TTC549 (cell line): ENCODE measurements around the gene LUZP2.

ENCODE experiments used
- FAIRE-seq: peaks from 2 replicates; lab custom pipeline; 2012; peaks lifted over from hg19 to GRCh38; lab: Jason Lieb, UNC

Gene LUZP2

GRCh38 chr11:24496736-24497725 is at the start of gene LUZP2:
Gene LUZP2 (plus strand): TSS chr11:24497053.
- no peak for FAIRE-seq

DNA sequence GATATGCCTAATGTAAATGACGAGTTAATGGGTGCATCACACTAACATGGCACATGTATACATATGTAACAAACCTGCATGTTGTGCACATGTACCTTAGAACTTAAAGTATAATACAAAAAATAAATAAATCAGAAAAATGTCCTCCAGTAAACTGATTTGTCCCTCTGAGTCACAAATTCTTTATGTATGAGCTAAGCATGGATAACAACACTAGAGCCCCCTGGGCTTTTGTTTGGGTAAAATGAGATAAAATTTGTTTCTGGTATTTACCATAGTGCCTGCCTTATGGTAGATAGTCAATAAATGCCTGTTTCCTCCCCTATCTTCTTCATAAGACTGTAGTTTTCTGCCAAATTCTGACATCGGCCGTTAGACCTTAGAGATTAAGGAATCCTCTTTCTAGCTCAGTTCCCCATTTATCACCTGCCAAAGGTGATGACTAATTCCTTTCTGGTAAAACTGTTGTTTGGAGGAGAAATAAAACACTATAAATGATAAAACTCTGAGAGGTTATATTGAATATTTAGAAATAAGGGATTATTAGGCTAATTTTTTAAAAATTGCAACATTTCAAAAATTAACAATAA is 43.6 kb upstream of the LUZP2 start:
- FAIRE-seq, result no peak

- no peak for FAIRE-seq
These were observed 38.9 kb upstream of the LUZP2 start for GRCh38 chr11:24457985-24458384.

- FAIRE-seq, result no peak
These were observed 26.4 kb upstream of the LUZP2 start for GRCh38 chr11:24470431-24470830.

DNA sequence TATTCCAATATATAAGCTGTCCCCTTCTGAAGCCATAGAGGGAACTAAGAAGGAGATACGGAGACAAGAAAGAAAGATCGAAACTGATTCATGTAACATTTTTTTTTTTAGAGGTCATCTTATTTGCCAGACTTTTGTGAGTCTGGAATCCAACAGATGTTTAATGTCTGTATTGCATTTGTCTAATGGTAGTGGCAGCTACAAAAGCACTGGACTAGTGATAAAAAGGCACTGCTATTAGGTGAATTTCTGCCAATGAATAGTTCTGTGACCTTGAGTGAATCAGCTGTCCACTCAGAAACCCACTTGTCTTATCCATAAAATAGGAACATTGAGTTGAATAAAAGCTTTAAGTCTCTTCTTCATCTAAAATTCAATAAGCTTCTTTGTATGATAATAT is 25.8 kb upstream of the LUZP2 start:
- FAIRE-seq, result no peak

DNA sequence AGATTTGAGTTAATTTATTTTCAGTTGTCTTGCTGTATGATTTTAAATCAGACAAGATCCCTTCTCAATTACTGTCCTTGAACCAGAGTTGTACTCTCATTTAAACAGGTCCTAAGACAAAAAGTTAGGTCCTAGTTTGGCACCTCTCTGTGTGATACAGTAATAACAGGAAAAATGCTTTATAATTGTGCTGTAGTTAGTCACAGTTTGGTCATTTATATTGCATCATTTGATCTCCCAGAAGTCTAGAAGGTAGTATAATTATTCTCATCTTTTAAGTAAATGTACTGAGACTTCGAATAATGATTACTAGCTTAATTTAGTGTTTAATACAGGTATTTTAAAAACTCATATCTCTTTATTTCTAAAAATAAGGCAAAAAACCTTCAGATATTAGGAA is 18.1 kb upstream of the LUZP2 start:
- no peak for FAIRE-seq

- FAIRE-seq, result no peak
These were observed 7.4 kb upstream of the LUZP2 start for GRCh38 chr11:24489477-24489876.

- FAIRE-seq, result no peak
These were observed 492 bp upstream of the LUZP2 start for GRCh38 chr11:24496386-24496735.

DNA sequence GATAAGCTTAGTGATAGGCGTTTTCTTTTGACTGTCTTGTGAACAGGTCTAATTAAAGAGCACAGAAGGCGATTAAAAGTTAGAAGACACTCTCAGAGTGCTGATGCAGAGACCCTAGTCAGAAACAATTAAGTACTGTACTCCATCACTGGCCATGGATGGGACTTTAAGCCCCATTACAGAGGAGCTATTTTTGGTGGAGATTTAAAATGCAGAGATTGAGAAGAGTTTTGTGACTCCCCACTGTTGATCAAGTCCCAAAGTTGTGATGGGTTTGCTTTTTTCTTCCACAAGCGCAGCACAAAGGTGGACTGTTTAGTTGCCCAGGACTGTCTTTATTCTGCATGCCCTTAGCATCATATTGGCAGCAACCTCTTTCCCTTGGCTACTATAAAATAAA is 978 bp downstream of the LUZP2 start:
- no peak for FAIRE-seq

DNA sequence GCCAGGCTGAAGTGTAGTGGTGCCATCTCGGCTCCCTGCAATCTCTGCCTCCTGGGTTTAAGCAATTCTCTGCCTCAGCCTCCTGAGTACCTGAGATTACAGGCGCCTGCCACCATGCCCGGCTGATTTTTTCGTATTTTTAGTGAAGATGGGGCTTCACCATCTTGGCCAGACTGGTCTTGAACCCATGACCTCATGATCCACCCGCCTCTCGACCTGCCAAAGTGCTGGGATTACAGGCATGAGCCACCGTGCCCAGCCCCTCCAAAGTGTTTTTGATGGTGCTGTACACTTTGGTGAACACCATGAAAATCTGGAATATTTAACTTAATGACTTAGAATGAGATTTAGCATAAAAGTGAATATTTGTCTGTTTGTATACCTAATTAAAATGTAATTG is 5.6 kb downstream of the LUZP2 start:
- no peak for FAIRE-seq

GRCh38 chr11:24509114-24509513 is 12.3 kb downstream of the LUZP2 start:
- no peak for FAIRE-seq

GRCh38 chr11:24511511-24511910 is 14.7 kb downstream of the LUZP2 start:
- FAIRE-seq, result no peak

GRCh38 chr11:24513479-24514218 is 16.8 kb downstream of the LUZP2 start:
- no peak for FAIRE-seq

- FAIRE-seq, result no peak
These were observed 17.4 kb downstream of the LUZP2 start for GRCh38 chr11:24514219-24514594.

GRCh38 chr11:24515632-24516031 is 18.8 kb downstream of the LUZP2 start:
- no peak for FAIRE-seq

GRCh38 chr11:24516638-24517037 is 19.8 kb downstream of the LUZP2 start:
- FAIRE-seq, result no peak

- FAIRE-seq, result no peak
These were observed 24.7 kb downstream of the LUZP2 start for GRCh38 chr11:24521601-24522000.

GRCh38 chr11:24524156-24524555 is 27.3 kb downstream of the LUZP2 start:
- no peak for FAIRE-seq

GRCh38 chr11:24531528-24531927 is 34.7 kb downstream of the LUZP2 start:
- FAIRE-seq, result no peak

DNA sequence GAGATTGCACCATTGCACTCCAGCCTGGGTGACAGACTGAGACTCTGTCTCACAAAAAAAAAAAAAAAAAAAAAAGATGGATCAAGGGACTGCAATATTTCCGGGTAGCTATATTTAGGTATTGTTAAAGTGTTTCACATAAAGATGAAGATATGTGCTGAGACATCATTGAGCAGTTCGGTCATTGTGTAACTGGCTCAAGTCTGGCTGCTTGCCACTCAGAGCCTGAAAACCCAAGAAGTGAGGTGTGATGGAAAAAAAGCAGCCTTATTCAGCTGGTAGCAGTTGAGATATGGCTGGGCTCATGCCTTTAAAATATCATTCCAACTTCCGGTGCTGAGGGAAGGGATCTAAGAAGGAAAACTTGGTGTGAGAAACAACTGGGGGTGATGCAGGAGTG is 46.9 kb downstream of the LUZP2 start:
- no peak for FAIRE-seq

- FAIRE-seq, result no peak
These were observed 59.8 kb downstream of the LUZP2 start for GRCh38 chr11:24556693-24557092.

GRCh38 chr11:24559315-24559714 is 62.5 kb downstream of the LUZP2 start:
- FAIRE-seq, result no peak

DNA sequence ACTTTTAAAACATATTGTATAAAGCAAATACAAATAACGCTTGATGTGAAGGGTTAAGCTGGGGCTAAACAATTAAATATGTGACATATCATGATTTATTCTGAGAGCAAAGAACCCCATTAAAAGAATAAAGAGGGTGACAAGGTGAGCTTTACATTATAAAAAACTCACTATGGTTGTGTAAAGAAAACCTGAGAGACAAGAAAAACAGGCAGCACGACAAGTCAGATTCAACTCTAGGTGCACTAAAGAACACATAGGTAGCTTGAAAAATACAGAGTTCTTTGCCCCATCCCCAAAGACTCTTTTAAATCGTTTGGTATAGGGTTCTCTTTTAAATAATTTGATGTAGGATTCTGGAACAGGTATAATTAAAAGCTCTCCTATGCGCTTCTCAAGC is 63.5 kb downstream of the LUZP2 start:
- no peak for FAIRE-seq
